A549 (cell line): Measurements from ENCODE around the gene CPSF4. TPM values are rescaled to one million over a fixed set of nuclear protein-coding genes. Genes with fewer than 3 reads are reported as not detected.
A peak's percentile ranks its signal among the peaks of the same experiment; 100 is the strongest.

Source experiments
- ATAC-seq, 2 experiments: fragments of 200-7000 bp in 1 of 2; fragments of >200 bp in 1 of 2; cut with Nextera tagmentation in 1 of 2; cut with Tn5 transposase in 1 of 2; 3 replicates each; pipeline versions ENCODE4 v1.8.0 to v1.9.1; 2018 to 2020; ENCODE audit warnings: mild to moderate bottlenecking in 1 of 2, moderate library complexity in 1 of 2
- CTCF ChIA-PET: fragments of 300-600 bp; sonication (Branson Sonifier 250); formaldehyde crosslinking; extraction: SDS; loops from one replicate; lab custom pipeline; 2021; ENCODE audit warnings: antibody characterized with exemption, inconsistent platforms; lab: Yijun Ruan, JAX
- POLR2A ChIA-PET: fragments of 350-600 bp; formaldehyde crosslinking; extraction: SDS; loops from one replicate; lab custom pipeline; 2021; ENCODE audit warnings: antibody characterized with exemption, inconsistent platforms; lab: Yijun Ruan, JAX
- DNase-seq, 2 experiments: peaks; one replicate each; pipeline versions ENCODE4 v3.0.0 to v3.0.0-alpha.2; 2011 to 2016; ENCODE audit warnings: low read depth in 1 of 2, low spot score in 1 of 2
- FAIRE-seq: peaks from 2 replicates; lab custom pipeline; 2011; peaks lifted over from hg19 to GRCh38; lab: Jason Lieb, UNC
- H3K27ac ChIP-seq, 2 experiments: fragments of >200 bp; sonication (Bioruptor Twin); formaldehyde crosslinking; 3 replicates each; pipeline ENCODE4 v1.5.1; 2016 to 2017
- H3K4me1 ChIP-seq: fragments of >200 bp; sonication (Bioruptor Twin); formaldehyde crosslinking; 3 replicates; pipeline ENCODE4 v1.6.1; 2016
- H3K4me2 ChIP-seq: fragments of >200 bp; sonication (Bioruptor Twin); formaldehyde crosslinking; 3 replicates; pipeline ENCODE4 v1.6.1; 2016
- H3K4me3 ChIP-seq: fragments of >200 bp; sonication (Bioruptor Twin); formaldehyde crosslinking; 3 replicates; pipeline ENCODE4 v1.5.1; 2016
- H3K9me3 ChIP-seq: fragments of >200 bp; sonication (Bioruptor Twin); formaldehyde crosslinking; 3 replicates; pipeline ENCODE4 v1.6.1; 2016
- BHLHE40 ChIP-seq: IDR thresholded peaks from 2 replicates; pipeline ENCODE4 v1.6.1; 2012; ENCODE audit warnings: low read depth, low read length, inconsistent platforms
- CEBPB ChIP-seq, 2 experiments: fragments of >200 bp in 1 of 2; sonication (Bioruptor Twin) in 1 of 2; formaldehyde crosslinking in 1 of 2; IDR thresholded peaks; 2 replicates each; pipeline ENCODE4 v1.6.1; 2012 to 2016
- EHF ChIP-seq: fragments of 250-450 bp; sonication (Bioruptor Pico); IDR thresholded peaks from 2 replicates; pipeline ENCODE4 v1.5.0; 2020; ENCODE audit warnings: mild to moderate bottlenecking
- EHMT2 ChIP-seq: fragments of 200-600 bp; sonication (generic); IDR thresholded peaks from 2 replicates; pipeline ENCODE4 v1.6.1; 2016; ENCODE audit warnings: antibody characterized with exemption, low read depth, mild to moderate bottlenecking, moderate library complexity
- EP300 ChIP-seq, 2 experiments: fragments of >200 bp; sonication (Bioruptor Twin); formaldehyde crosslinking; IDR thresholded peaks; 2 replicates in 1 of 2; 3 replicates in 1 of 2; pipeline ENCODE4 v1.6.1; 2016 to 2017
- ESRRA ChIP-seq: fragments of 150-350 bp; IDR thresholded peaks from 2 replicates; pipeline ENCODE4 v1.6.1; 2014; ENCODE audit warnings: mild to moderate bottlenecking, low read length, borderline replicate concordance
- FOSL2 ChIP-seq, 2 experiments: fragments of 450-650 bp in 1 of 2; fragments of >200 bp in 1 of 2; sonication (Bioruptor Twin) in 1 of 2; formaldehyde crosslinking; IDR thresholded peaks; 2 replicates each; pipeline versions ENCODE4 v1.5.0 to v1.6.1; 2016 to 2020; ENCODE audit warnings: mild to moderate bottlenecking in 1 of 2, moderate library complexity in 1 of 2
- FOXS1 ChIP-seq: fragments of 250-450 bp; sonication (Bioruptor Pico); IDR thresholded peaks from 2 replicates; pipeline ENCODE4 v1.5.0; 2020; ENCODE audit warnings: mild to moderate bottlenecking, moderate library complexity
- GATA3 ChIP-seq: IDR thresholded peaks from 2 replicates; pipeline ENCODE4 v1.6.1; 2012; ENCODE audit warnings: borderline replicate concordance
- HEYL ChIP-seq: fragments of 250-450 bp; sonication (Bioruptor Pico); IDR thresholded peaks from 2 replicates; pipeline ENCODE4 v1.8.0; 2021; ENCODE audit warnings: mild to moderate bottlenecking, moderate library complexity
- MAFK ChIP-seq: fragments of 450-650 bp; IDR thresholded peaks from 2 replicates; pipeline ENCODE4 v1.6.1; 2014; ENCODE audit not compliant: partially characterized antibody
- MYC ChIP-seq: IDR thresholded peaks from 2 replicates; pipeline ENCODE4 v1.6.1; 2012; ENCODE audit warnings: mild to moderate bottlenecking, inconsistent platforms, low read length, improper control_type of control experiment, borderline replicate concordance
- POLR2AphosphoS2 ChIP-seq: conservative IDR thresholded peaks from 2 replicates; pipeline ENCODE4 v1.6.1; 2012; ENCODE audit warnings: low read length, improper control_type of control experiment, inconsistent platforms
- RAD21 ChIP-seq, 2 experiments: fragments of >200 bp in 1 of 2; sonication (Bioruptor Twin) in 1 of 2; formaldehyde crosslinking in 1 of 2; IDR thresholded peaks in 1 of 2; conservative IDR thresholded peaks in 1 of 2; 2 replicates in 1 of 2; 3 replicates in 1 of 2; pipeline ENCODE4 v1.6.1; 2012 to 2018; ENCODE audit warnings: inconsistent platforms in 1 of 2
- RARB ChIP-seq: fragments of 250-450 bp; sonication (Bioruptor Pico); IDR thresholded peaks from 2 replicates; pipeline ENCODE4 v1.8.0; 2021; ENCODE audit warnings: mild to moderate bottlenecking, moderate library complexity
- RCOR1 ChIP-seq: fragments of 150-350 bp; IDR thresholded peaks from 2 replicates; pipeline ENCODE4 v1.6.1; 2014; ENCODE audit warnings: antibody characterized with exemption, low read length, low read depth
- RFX5 ChIP-seq: fragments of 450-650 bp; IDR thresholded peaks from 2 replicates; pipeline ENCODE4 v1.7.1; 2014; ENCODE audit warnings: antibody characterized with exemption, mild to moderate bottlenecking, moderate library complexity
- RNF2 ChIP-seq: fragments of 200-600 bp; sonication (generic); IDR thresholded peaks from 2 replicates; pipeline ENCODE4 v1.6.1; 2016; ENCODE audit warnings: low read depth, mild to moderate bottlenecking, antibody characterized with exemption, moderate library complexity, borderline replicate concordance
- TFCP2L1 ChIP-seq: fragments of 250-450 bp; sonication (Bioruptor Pico); IDR thresholded peaks from 2 replicates; pipeline ENCODE4 v1.5.0; 2021; ENCODE audit warnings: mild to moderate bottlenecking
- TP53 ChIP-seq: fragments of 250-450 bp; sonication (Bioruptor Pico); IDR thresholded peaks from 2 replicates; pipeline ENCODE4 v1.5.0; 2021; ENCODE audit warnings: mild to moderate bottlenecking, moderate library complexity
- ZC3H11A ChIP-seq: fragments of 450-650 bp; IDR thresholded peaks from 2 replicates; pipeline ENCODE4 v1.6.1; 2014; ENCODE audit warnings: antibody characterized with exemption, mild to moderate bottlenecking
- ZFP36 ChIP-seq: fragments of 450-650 bp; IDR thresholded peaks from 2 replicates; pipeline ENCODE4 v1.6.1; 2014; ENCODE audit warnings: borderline replicate concordance; ENCODE audit not compliant: partially characterized antibody
- WGBS: methylation state at CpG from one replicate; pipeline ENCODE4 v1.1.6; 2017; ENCODE audit errors: missing lambda C conversion rate; 5-methylcytosine and 5-hydroxymethylcytosine counted together
- polyA plus RNA-seq, 4 experiments: library from polyadenylated mRNA; depleted of rRNA in 3 of 4; stranded (reverse); fragments of >200 nt; fragmentation: RNase III in 1 of 4; extraction: RNeasy Plus Mini Kit Qiagen cat#74134 plus additional on column Dnase treatment in 1 of 4; gene quantifications; 2 replicates in 3 of 4; 3 replicates in 1 of 4; pipeline ENCODE4 v1.2.3, GENCODE V29; 2011 to 2017
- TF ChIP-seq, protein P1 (sequence below): fragments of >200 bp; sonication (Bioruptor Twin); formaldehyde crosslinking; IDR thresholded peaks from 3 replicates; pipeline ENCODE4 v1.5.1; 2016
- TF ChIP-seq, protein P2 (sequence below): fragments of 200-600 bp; sonication (generic); IDR thresholded peaks from 2 replicates; pipeline ENCODE4 v1.6.1; 2016; ENCODE audit warnings: antibody characterized with exemption, mild to moderate bottlenecking, moderate library complexity
- TF ChIP-seq, protein P3 (sequence below): fragments of 450-650 bp; IDR thresholded peaks from 2 replicates; pipeline ENCODE4 v1.6.1; 2014; ENCODE audit warnings: antibody characterized with exemption

CPSF4 gene
- polyA plus RNA-seq, 2 of the 4 experiments (the other 2 are of a cell fraction), result 28.7 to 35.6 TPM

GRCh38 chr7:99394188-99394502, 44.6 kb upstream of the CPSF4 start:
- no peak overlapping the region for H3K4me2 ChIP-seq
- FAIRE-seq (no peak), ATAC-seq (no peak), DNase-seq (no peak)
- ChIA-PET POLR2A (interaction anchor here (2.6 kb wide), 1 partner anchor 14 kb away, joined by 8 read pairs; the partner anchor contains the start of genes BUD31 and PDAP1), CTCF (interaction anchor here (1.0 to 1.6 kb wide), 3 partner anchors 8 to 22 kb away, joined by 3 to 4 read pairs (median 3); no protein-coding TSS in a partner anchor)
- WGBS, result 80% methylated on average over 1 of the region's 4 CpGs
- no peaks in the 10 kb centered on the region for H3K4me1 ChIP-seq
- no peaks in the 10 kb centered on the region for H3K9me3 ChIP-seq
- TF ChIP-seq RARB (CRISPR knock-in tag) (no peak), GATA3 (no peak), EP300 (IDR thresholded peaks at IDR 0.05) (no peak), BHLHE40 (no peak), CEBPB (IDR thresholded peaks at IDR 0.05) (no peak), HEYL (CRISPR knock-in tag) (no peak), ZC3H11A (no peak), EHF (CRISPR knock-in tag) (no peak), ZFP36 (no peak)
- TF ChIP-seq, protein P1, sequence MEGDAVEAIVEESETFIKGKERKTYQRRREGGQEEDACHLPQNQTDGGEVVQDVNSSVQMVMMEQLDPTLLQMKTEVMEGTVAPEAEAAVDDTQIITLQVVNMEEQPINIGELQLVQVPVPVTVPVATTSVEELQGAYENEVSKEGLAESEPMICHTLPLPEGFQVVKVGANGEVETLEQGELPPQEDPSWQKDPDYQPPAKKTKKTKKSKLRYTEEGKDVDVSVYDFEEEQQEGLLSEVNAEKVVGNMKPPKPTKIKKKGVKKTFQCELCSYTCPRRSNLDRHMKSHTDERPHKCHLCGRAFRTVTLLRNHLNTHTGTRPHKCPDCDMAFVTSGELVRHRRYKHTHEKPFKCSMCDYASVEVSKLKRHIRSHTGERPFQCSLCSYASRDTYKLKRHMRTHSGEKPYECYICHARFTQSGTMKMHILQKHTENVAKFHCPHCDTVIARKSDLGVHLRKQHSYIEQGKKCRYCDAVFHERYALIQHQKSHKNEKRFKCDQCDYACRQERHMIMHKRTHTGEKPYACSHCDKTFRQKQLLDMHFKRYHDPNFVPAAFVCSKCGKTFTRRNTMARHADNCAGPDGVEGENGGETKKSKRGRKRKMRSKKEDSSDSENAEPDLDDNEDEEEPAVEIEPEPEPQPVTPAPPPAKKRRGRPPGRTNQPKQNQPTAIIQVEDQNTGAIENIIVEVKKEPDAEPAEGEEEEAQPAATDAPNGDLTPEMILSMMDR, result no peak
- TF ChIP-seq, all 56 proteins: peak for 0
- no peak overlapping the region for H3K4me3 ChIP-seq
- no peak overlapping the region for H3K27ac ChIP-seq

DNA sequence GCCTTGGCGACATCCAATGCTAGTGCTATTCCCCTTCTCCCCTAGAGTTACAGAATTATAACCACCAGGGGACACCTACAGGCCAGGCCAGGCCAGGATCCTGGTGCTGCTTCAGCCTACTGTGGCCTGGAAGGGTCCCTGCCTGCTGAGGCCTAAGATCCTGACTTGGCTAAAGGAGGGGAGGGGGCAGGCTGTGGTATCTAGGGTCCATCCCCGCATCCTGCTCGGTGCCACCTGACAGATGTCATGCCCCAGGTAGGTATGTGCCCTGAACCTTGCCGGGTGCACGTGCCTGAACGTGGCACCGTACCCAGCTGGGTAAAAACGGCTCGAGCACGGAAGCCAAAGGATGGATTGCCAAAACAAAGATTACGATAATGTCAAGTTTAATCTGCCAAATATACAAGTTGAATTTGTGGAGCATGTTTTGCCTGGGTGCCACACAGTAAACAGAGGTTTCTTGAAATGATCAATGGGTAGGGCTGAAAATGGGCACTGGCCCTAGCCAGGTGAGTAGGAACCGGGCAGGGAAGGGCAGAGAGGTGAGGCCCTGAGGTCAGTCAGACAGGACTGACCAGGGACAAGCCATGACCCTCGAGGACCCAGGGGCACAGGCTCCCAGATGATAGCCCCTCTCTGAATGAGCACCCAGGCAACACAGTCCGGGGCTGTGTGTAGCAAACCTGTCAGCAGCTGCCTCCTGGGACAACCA, 43.0 kb upstream of the CPSF4 start:
- DNase-seq (no peak), FAIRE-seq (no peak), ATAC-seq (peak; percentile 36 to 44; a peak in 3 of 6 replicates)
- Histone ChIP-seq H3K9me3 (no peaks in the 10 kb centered on the region), H3K27ac (no peak overlapping the region), H3K4me3 (no peak overlapping the region), H3K4me1 (no peaks in the 10 kb centered on the region), H3K4me2 (no peak overlapping the region)
- TF ChIP-seq RNF2 (no peak), POLR2AphosphoS2 (0 out of 2 replicates have a peak, but pooled peaks have one; percentile 12), RAD21 (conservative IDR thresholded peaks at IDR 0.05 in 1 of 2, IDR thresholded peaks at IDR 0.05 in 1 of 2) (peak in 1 of 2 experiments; percentile 15; a peak in 1 of 5 replicates)
- CTCF ChIA-PET, result interaction anchor here (1.1 to 1.4 kb wide), 2 partner anchors 10 to 12 kb away, joined by 3 to 4 read pairs; partner anchors contain the start of gene PDAP1
- WGBS, result 84% methylated on average over 13 of the region's 14 CpGs
- POLR2A ChIA-PET, result interaction anchor here (0.6 kb wide), 1 partner anchor 91 kb away, joined by 3 read pairs; no protein-coding TSS in a partner anchor

GRCh38 chr7:99396418-99397296, 42.1 kb upstream of the CPSF4 start:
- Histone ChIP-seq H3K4me3 (no peak overlapping the region), H3K4me2 (no peak overlapping the region), H3K9me3 (no peaks in the 10 kb centered on the region), H3K27ac (no peak overlapping the region), H3K4me1 (no peaks in the 10 kb centered on the region)
- 85% methylated on average over 21 of the region's 21 CpGs for WGBS
- CTCF ChIA-PET, result interaction anchor here (0.7 to 1.4 kb wide), 3 partner anchors 9 to 11 kb away, joined by 3 to 4 read pairs (median 3); partner anchors contain the start of gene PDAP1
- no peak for ATAC-seq
- no peak for DNase-seq
- no peak for FAIRE-seq
- POLR2A ChIA-PET, result interaction anchor here (0.6 kb wide), 1 partner anchor 91 kb away, joined by 3 read pairs; no protein-coding TSS in a partner anchor
- TF ChIP-seq, protein P2, sequence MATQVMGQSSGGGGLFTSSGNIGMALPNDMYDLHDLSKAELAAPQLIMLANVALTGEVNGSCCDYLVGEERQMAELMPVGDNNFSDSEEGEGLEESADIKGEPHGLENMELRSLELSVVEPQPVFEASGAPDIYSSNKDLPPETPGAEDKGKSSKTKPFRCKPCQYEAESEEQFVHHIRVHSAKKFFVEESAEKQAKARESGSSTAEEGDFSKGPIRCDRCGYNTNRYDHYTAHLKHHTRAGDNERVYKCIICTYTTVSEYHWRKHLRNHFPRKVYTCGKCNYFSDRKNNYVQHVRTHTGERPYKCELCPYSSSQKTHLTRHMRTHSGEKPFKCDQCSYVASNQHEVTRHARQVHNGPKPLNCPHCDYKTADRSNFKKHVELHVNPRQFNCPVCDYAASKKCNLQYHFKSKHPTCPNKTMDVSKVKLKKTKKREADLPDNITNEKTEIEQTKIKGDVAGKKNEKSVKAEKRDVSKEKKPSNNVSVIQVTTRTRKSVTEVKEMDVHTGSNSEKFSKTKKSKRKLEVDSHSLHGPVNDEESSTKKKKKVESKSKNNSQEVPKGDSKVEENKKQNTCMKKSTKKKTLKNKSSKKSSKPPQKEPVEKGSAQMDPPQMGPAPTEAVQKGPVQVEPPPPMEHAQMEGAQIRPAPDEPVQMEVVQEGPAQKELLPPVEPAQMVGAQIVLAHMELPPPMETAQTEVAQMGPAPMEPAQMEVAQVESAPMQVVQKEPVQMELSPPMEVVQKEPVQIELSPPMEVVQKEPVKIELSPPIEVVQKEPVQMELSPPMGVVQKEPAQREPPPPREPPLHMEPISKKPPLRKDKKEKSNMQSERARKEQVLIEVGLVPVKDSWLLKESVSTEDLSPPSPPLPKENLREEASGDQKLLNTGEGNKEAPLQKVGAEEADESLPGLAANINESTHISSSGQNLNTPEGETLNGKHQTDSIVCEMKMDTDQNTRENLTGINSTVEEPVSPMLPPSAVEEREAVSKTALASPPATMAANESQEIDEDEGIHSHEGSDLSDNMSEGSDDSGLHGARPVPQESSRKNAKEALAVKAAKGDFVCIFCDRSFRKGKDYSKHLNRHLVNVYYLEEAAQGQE, result no peak
- TF ChIP-seq, protein P3, sequence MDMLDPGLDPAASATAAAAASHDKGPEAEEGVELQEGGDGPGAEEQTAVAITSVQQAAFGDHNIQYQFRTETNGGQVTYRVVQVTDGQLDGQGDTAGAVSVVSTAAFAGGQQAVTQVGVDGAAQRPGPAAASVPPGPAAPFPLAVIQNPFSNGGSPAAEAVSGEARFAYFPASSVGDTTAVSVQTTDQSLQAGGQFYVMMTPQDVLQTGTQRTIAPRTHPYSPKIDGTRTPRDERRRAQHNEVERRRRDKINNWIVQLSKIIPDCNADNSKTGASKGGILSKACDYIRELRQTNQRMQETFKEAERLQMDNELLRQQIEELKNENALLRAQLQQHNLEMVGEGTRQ, result no peak
- TF ChIP-seq FOXS1 (CRISPR knock-in tag) (no peak), RFX5 (no peak), MYC (no peak), FOSL2 (IDR thresholded peaks at IDR 0.05) (no peak), FOSL2 (CRISPR knock-in tag; IDR thresholded peaks at IDR 0.05) (no peak), RCOR1 (no peak), RAD21 (conservative IDR thresholded peaks at IDR 0.05 in 1 of 2, IDR thresholded peaks at IDR 0.05 in 1 of 2) (no peak), EHMT2 (no peak), MAFK (no peak), TP53 (CRISPR knock-in tag) (no peak), ESRRA (no peak), TFCP2L1 (CRISPR knock-in tag) (no peak)
